NCI-H2196 (cell line): ENCODE results near the gene SCP2.

Experiments
- DNase-seq: peaks from one replicate; lab custom pipeline; 2025; ENCODE audit not compliant: unreplicated experiment; lab: John Stamatoyannopoulos, UW

SCP2 gene

GRCh38 chr1:53066488-53066887 lies 139.4 kb downstream of the SCP2 start:
- DNase-seq: no peak

DNA sequence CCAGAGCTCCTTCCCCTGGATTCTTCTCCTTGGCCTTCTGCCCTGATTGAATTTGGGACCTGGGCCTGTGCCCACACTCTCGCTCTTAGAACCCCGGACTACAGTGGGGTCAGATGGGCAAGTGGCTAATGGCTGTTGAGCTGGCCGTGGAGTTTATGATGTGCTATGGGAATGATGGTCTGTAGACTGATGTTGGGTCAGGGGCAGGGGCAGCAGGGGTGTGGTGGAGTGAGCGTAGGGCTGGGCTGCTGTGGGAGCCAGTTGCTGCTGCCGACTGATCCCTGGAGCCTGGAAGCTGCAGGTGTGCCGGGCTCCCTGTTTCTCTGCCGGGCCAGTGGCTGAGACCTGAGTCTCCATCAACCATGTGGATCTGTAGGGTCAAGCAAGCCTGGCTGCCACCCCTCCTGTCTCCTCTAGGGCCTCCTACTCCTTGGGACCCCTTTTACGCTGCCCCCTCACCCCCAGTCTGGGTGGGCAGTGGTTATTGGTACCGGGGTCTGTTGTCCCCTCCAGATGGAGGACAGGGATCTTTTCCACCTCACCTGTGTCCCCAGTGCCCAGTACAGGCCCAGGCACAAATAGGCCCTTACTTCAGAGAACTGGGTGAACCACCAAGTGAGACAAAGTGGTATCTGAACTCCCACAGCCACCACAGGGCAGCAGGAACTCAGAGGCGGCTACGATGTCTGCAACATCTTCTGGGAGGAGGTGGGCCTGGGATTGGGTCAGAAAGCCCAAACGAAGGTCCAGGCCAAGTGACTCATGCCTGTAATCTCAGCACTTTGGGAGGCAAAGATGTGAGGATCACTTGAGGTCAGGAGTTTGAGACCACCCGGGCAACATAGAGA lies 140.0 kb downstream of the SCP2 start:
- no peak for DNase-seq

GRCh38 chr1:53067886-53068285 lies 140.8 kb downstream of the SCP2 start:
- DNase-seq: no peak

DNA sequence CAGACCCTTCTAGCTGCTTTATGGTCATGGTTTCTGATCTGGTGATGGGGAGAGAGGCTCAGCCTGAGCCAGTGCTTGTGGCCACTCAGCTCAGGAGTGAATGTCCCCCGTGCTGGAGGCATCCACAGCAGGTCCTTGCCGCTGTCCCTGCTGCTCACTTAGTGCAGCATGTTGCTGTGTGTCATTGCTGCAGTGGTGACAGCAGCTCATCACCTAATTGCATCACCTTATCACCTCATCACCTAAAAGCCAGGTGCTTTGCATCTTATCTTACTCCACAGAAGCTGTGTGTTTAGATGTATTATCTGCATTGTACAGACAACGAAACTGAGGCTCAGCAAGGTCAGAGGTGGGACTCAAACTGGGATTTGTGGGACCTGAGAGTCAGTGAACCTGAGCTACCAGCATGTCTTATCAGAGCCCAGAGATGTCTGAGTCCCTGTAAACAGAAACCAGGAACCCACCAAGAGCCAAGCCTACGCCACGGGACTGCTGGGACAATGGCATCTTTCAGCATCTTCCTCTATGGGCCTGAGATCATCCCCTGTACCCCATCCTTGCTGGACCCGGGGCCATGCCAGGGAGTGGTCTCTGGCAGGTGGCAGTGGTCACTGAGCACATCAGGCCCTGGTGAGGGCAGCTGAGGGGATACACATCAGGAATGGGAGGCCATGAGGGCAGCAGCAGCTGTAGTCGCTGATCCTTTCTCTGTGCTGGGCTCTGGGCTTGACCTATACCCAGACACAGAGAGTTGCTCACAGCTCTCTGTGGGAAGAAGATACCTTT lies 141.4 kb downstream of the SCP2 start:
- DNase-seq: no peak

DNA sequence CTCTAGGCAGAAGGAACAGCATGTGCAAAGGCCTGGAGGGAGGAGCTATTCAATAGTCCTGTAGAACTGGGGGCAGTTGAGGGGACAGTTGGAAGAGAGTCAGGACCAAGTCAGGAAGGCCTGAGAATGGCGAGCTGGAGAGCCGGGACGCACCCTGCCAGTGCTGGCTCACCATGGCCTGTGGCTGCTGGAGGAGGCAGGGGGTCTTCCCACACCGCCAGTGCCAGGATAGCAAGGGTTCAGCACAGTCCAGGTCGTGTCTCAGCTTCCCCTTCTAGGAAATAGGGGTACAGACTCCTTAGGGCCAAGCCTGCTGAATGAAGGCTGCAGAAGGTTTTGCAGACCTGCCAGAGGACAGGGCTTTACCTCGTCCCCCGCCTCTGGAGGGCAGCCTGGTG lies 142.2 kb downstream of the SCP2 start:
- no peak for DNase-seq

GRCh38 chr1:53069663-53070327 lies 142.7 kb downstream of the SCP2 start:
- no peak for DNase-seq

- DNase-seq: no peak
These were observed 143.5 kb downstream of the SCP2 start for GRCh38 chr1:53070621-53071020.

DNA sequence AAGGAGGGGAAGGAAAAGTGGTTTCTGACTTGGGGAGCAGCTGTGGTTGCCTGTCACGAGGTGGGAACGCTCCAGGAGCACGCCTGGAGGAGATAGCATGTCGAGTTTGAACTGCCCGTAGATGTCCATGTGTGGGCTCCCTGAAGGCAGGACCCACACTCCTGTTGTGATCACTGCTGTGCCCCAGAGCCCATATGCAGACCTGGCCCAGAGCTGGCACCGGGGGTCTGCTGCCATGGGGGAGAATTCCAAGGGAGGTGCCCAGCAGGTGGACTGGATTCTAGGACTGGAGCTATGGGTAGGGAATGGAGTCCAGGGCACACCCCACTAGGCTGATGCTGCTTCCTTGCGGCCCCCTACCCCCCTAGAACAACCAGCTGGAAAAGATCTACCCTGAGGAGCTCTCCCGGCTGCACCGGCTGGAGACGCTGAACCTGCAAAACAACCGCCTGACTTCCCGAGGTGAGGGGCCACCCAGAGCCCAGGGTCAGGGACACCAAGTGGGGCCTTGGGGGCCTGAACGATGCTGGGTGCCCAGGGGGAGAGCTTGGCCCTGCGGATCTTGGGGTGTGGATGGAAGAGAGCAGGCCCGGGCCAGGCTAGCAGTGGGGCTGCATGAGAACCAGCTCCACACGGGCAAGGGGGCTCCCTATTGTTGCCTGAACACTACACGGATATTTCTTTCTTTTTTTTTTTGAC lies 144.2 kb downstream of the SCP2 start:
- no peak for DNase-seq

DNA sequence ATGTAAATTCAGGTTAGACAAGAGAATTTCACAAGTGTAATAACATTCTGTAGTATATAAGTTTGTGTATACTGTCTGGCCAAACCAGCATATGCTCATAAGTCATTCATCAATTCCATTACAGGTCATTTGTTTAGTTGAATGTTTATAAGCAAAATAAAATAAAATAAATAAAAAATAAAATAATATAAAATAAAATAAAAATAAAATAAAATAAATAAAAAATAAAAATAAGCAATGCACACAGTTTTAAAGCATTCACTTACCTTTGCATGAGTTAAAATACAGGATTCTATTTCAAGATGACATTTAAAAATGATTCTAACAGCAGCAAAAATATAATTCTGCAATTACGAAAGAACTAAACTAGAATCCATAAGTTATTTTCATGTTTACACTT lies 144.8 kb downstream of the SCP2 start:
- DNase-seq: no peak

DNA sequence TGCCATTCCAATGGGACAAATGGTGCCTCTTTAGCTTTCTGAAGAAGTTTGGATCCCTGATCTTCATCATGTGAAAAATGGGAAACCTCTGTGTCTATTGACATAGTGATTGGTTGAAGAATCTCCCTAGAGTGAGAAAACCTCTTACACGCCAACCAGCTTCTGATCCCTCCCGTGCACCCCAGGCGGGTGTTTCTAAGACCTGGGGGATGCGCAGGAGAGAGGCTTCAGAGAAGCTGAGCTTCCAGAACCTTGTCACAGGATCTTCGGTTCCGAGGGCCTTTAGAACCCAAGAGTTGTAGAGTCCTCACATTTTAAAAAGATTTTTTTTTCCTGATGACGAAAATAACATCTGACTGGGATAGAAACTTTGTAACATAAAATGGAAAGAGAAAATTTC lies 146.2 kb downstream of the SCP2 start:
- no peak for DNase-seq

- no peak for DNase-seq
These were observed 146.8 kb downstream of the SCP2 start for GRCh38 chr1:53073868-53074311.

- DNase-seq: no peak
These were observed 147.5 kb downstream of the SCP2 start for GRCh38 chr1:53074313-53075154.

- DNase-seq: no peak
These were observed 148.1 kb downstream of the SCP2 start for GRCh38 chr1:53075206-53075605.

- DNase-seq: no peak
These were observed 148.7 kb downstream of the SCP2 start for GRCh38 chr1:53075761-53076163.

GRCh38 chr1:53076165-53076564 lies 149.1 kb downstream of the SCP2 start:
- no peak for DNase-seq

DNA sequence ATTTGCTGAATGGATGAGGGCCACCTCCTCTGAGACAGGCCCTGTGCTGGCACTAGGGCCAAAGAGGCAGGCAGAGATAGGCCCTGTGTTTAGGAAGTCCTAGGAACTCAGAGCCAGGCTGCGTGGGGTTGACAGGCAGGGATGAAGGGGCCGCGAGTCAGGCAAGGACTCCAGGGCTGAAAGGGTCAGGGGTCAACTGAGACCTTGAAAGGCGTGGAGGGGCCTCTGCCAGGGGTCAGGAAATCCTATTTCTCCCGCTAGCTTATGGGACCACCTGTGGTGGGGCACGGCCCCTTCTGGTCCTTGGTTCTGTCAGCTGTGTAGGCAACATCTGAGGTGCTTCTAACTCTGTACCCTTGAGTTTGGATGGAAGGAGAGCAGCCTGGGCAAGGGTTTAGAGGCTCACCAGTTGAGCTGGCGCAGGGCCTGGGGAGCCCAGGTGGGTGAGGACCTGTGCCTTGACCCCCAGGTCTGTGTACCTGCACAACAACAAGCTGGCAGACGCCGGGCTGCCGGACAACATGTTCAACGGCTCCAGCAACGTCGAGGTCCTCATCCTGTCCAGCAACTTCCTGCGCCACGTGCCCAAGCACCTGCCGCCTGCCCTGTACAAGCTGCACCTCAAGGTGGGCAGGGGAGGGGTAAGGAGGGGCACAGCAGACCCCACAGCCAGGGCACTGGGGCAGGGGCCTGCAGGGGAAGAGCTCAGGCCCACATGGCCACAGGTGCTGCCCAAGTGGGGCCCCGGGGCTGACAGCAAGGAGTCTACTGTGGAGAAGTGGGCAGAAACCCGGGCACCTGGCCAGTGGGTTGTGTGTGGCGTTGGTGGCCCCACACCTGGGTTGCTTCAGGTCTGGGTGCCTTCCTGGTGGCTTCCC lies 149.9 kb downstream of the SCP2 start:
- no peak for DNase-seq

DNA sequence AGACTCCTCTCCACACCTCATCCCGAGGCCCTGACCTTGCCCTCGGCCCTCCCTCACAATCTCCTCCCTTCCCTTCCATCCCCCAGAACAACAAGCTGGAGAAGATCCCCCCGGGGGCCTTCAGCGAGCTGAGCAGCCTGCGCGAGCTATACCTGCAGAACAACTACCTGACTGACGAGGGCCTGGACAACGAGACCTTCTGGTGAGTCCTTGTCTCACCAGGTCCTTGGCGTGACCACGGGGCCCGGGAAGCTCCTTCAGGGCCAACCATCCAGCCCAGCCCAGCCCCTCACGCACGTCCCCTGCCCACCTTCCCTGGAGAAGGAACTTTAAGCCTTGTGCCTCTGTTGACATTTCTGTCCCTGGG lies 150.5 kb downstream of the SCP2 start:
- DNase-seq: no peak

- DNase-seq: no peak
These were observed 151.4 kb downstream of the SCP2 start for GRCh38 chr1:53078333-53079101.

DNA sequence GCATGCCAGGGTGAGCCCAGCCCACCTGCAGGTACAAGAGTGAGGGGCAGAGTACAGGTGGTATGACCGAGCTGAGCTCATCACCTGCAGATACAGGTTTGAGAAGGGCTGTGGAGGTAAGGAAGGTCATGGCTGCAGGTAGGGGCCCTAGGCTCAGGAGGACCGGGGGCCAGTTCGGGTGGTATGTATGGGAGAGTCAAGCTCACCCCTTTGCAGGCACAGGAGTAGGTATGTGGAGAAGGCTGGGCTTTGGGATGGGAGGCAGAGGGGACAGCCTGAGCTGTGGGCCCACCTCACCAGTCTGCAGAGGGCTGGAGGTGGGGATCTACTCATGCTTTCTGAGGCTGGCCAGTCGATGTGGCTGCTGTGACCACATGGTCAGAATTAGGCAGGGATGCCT lies 152.2 kb downstream of the SCP2 start:
- DNase-seq: no peak
